ENCODE results near the gene RAPGEF3.

DNA sequence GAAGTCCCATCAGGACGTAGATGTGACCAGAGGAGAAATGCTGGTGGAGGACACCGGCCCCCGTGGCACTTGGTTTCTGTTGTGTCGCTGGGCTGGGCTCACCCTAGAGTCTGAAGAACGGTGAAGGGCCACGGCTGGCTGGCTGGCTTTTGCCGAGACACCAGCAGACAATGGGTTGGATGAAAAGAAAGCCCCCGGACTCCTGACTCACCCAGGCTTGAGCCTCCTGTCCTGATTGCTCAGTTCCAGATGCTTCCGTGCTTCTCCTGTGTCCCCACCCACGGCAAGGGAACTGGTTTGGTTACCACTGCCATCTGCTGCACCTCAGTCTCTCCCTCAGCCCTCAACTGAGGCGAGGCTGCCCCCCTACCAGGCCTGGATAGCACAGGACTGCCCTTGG is 23.0 kb downstream of the RAPGEF3 start:
- TF ChIP-seq MEIS1 (CRISPR knock-in tag; IDR thresholded peaks at IDR 0.05; ENCODE audit: borderline replicate concordance) (no peak), KLF17 (tag by site-specific recombination; IDR thresholded peaks at IDR 0.05) (no peak), BCL11A (tag by site-specific recombination; IDR thresholded peaks at IDR 0.05; ENCODE audit: low read depth) (no peak), ZNF302 (tag by site-specific recombination; IDR thresholded peaks at IDR 0.05; ENCODE audit: low read depth) (no peak), IKZF3 (tag by site-specific recombination; IDR thresholded peaks at IDR 0.05) (no peak), ZNF362 (tag by site-specific recombination; IDR thresholded peaks at IDR 0.05) (no peak), MYNN (tag by site-specific recombination; IDR thresholded peaks at IDR 0.05; ENCODE audit: borderline replicate concordance) (no peak), ZNF621 (tag by site-specific recombination; IDR thresholded peaks at IDR 0.05) (no peak), YY1 (tag by site-specific recombination; IDR thresholded peaks at IDR 0.05) (no peak), BCL6B (tag by site-specific recombination; IDR thresholded peaks at IDR 0.05) (no peak), ZNF837 (tag by site-specific recombination; IDR thresholded peaks at IDR 0.05) (no peak), ZNF140 (tag by site-specific recombination; IDR thresholded peaks at IDR 0.05) (no peak), ZNF521 (tag by site-specific recombination; IDR thresholded peaks at IDR 0.05) (no peak)
- TF ChIP-seq, protein P1, sequence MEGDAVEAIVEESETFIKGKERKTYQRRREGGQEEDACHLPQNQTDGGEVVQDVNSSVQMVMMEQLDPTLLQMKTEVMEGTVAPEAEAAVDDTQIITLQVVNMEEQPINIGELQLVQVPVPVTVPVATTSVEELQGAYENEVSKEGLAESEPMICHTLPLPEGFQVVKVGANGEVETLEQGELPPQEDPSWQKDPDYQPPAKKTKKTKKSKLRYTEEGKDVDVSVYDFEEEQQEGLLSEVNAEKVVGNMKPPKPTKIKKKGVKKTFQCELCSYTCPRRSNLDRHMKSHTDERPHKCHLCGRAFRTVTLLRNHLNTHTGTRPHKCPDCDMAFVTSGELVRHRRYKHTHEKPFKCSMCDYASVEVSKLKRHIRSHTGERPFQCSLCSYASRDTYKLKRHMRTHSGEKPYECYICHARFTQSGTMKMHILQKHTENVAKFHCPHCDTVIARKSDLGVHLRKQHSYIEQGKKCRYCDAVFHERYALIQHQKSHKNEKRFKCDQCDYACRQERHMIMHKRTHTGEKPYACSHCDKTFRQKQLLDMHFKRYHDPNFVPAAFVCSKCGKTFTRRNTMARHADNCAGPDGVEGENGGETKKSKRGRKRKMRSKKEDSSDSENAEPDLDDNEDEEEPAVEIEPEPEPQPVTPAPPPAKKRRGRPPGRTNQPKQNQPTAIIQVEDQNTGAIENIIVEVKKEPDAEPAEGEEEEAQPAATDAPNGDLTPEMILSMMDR (tag by site-specific recombination; IDR thresholded peaks at IDR 0.05) = no peak
